Measurements from ENCODE around the gene CLC.

GRCh38 chr19:39759457-39760184 is 21.8 kb upstream of the CLC start:
- TF ChIP-seq EZH2 (IDR thresholded peaks at IDR 0.05; ENCODE audit: borderline replicate concordance, low read length) (no peak), CTCF (IDR thresholded peaks at IDR 0.05; ENCODE audit: low read length) (no peak)

All from OCI-LY1 (cell line).